HUDEP-2 (cell line): Measurements from ENCODE around the gene TMEM165.
A peak's percentile ranks its signal among the peaks of the same experiment; 100 is the strongest.

Experiments used
- DNase-seq, 76 experiments: peaks; one replicate each; lab custom pipeline; 2025; ENCODE audit not compliant: unreplicated experiment in 76 of 76; lab: John Stamatoyannopoulos, UW

The TMEM165 gene

DNA sequence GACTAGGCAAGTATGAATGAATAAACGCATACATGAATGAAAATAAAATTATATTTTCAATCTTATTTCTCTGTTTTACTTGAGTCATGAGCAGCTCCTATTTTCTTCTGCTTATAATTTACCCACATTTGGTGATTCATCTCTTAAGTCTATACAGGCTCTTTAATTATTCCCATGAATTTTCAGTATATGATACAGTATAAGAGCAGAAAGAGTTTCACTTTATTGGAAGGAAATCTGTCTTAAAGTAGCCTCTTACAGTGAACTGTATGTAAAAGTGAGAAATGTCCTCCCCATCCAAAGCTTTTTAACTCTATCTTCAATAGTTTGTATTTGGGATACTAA is 50.8 kb downstream of the TMEM165 start:
- no peak for DNase-seq

DNA sequence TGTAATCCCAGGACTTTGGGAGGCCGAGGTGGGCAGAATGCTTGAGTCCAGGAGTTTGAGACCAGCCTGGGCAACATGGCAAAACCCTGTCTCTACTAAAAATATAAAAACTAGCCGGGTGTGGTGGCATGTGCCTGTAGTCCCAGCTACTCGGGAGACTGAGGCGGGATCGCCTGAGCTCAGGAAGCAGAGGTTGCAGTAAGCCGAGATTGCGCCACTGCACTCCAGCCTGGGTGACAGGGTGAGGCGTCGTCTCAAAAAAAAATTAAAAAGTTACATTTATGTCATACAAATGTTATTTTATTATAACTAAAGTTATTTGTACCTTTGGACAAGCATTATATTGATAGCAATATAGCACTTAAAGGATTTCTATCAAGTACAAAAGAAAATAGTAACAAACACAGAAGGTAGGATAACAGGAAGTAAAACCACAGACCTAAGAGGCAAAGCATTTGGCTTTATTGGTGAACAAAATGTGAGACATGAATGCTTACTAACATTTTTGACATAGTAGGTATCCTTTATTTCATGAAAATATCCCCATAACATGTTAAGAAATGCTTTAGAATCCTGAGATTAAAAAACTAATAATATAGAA is 51.5 kb downstream of the TMEM165 start:
- no peak for DNase-seq

DNA sequence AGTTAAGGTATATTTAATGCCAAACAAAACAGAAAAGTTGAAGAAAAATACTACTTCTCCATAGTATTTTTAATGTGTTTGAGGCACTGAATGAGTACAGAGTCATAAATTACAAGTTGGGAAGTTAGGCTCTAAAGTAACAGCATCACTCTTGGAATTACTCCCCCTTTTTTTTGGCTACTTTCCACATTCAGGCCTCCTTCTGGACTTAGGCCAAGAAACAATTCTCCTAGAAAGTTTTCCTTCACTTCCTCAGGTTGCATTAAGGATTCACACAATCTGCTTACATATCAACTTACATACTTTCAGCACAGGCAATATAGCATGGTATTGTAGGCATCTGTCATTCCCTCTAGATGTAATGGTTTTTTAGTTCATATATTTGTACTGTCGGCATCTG is 52.1 kb downstream of the TMEM165 start:
- DNase-seq = peak in 1 of 76 experiments; percentile 5

DNA sequence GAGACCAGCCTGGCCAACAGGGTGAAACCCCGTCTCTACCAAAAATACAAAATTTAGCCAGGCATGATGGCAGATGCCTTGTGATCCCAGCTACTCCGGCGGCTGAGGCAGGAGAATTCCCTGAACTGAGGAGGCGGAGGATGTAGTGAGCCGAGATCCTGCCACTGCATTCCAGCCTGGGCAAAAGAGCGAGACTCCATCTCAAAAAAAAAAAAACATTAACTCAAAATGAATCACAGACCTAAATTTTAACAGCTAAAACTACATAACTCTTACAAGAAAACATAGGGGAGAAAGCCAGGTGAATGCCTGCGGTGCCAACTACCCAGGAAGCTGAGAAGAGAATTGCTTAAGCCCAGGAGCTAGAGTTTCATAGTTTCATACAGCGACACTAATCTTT is 54.8 kb downstream of the TMEM165 start:
- no peak for DNase-seq

DNA sequence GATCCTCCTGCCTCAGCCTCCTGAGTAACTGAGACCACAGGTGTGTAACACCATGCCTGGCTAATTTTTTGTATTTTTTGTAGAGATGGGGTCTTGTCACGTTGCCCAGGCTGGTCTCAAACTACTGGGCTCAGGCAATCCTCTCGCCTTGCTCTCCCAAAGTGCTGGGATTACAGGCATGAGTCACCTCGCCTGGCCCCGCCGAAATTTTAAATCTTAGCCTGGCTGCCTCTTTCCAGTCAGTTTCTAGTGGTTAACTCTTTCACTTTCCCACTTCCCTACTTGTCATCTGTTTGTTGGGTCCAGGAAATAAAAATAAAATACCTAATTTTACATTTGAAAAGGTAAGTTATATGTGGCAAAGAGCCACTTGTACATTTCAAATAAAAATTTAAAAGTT is 62.4 kb downstream of the TMEM165 start:
- DNase-seq = no peak

DNA sequence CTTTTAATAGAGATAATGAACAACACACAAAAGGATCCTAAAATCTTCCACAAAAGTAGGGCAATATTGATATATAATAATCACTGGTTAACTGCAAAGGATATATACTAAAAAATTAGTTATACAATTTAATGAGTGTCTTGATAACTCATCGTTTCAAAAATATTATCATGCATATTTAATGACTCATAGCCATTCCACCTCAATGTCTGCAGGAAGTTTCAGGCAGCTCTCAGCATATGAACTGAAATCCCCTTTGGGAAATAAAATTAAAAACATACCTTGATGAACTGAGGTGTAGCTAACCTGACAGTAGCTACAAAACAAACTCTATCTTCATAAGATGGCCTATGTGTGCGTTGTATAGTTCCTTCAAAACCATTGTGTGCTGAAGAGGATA is 62.9 kb downstream of the TMEM165 start:
- no peak for DNase-seq

DNA sequence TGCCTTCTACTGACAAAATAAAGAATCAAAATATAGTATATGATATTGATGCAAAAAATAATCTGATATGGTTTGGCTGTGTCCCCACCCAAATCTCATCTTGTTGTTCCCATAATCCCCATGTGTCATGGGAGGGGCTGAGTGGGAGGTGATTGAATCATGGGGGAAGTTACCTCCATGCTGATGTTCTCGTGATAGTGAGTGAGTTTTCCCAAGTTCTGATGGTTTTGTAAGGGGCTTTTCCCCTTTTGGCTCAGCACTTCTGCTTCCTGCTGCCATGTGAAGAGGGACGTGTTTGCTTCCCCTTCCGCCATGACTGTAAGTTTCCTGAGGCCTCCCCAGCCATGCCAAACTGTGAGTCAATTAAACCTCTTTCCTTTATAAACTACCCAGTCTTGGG is 70.2 kb downstream of the TMEM165 start:
- no peak for DNase-seq

DNA sequence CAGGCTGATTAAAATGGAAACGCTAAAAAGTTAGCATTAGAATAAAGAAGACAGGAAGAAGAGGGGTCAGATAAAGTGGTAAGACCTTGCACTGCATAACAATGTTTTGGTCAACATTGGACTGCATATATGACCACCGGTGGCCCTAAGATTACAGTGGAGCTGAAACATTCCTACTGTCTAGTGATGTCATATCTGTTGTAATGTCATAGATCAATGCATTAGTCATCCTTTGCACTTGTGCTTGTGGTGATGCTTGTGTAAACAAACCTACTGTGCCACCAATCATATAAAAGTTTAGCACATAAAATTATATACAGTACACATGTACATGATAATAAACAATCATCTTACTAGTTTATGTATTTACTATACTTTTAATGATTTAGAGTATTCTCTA is 73.0 kb downstream of the TMEM165 start:
- DNase-seq = no peak

DNA sequence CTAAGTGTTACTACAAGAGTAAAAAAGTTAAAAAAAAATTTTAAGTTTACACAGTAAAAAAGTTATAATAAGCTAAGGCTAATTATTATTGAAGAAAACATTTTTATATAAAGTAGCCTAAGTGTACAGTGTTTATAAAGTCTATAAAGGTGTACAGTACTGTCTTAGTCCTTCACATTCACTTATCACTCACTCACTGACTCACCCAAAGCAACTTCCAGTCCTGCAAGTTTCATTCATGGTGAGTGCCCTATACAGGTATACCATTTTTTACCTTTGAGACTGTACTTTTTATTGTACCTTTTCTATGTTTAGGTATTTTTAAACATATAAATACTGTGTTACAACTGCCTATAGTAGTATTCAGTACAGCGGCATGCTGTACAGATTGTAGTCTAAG is 74.2 kb downstream of the TMEM165 start:
- no peak for DNase-seq
